ENCODE results near the gene SLC35C1.

GRCh38 chr11:45777127-45777969 lies 27.6 kb upstream of the SLC35C1 start:
- no peak for TF ChIP-seq CTCF (IDR thresholded peaks at IDR 0.05)
- TF ChIP-seq POLR2A (IDR thresholded peaks at IDR 0.05), result no peak

All from uterus (tissue), 2 donors.